Suppressor macrophage (primary cell): Measurements from ENCODE around the gene ZFAND3.

Experiments
- DNase-seq, 4 experiments: peaks; one replicate each; pipeline ENCODE4 v3.0.0-alpha.2; 2020 to 2022

The ZFAND3 gene

DNA sequence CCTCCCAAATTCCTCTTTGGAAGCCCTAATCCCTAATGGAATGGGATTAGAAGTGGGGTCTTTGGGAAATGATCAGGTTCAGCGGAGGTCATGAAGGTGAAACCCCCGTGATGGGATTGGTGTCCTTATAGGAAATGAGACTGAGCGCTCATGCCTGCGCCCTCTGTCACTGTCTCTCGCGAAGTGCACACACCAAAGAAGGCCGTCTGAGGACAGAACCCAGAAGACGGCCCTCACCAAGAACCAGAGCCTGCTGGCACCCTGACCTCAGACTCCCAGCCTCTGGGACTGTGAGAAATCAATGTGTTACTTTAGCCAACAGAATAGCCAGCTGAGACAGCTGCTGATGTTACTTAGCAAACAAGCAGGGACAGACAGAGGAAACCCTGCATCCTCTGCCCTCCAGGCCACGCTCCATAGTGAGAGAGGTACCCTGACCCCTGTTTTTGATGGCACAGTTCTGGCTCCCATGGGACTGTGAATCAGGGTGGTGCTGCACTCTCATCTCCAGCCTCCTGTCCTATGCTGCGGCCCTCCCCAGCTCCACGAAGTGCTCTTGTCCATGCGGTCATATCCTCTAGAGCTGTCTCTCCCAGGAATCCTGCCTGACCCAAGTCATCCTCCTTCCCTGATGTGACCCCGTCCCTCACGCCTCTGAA is 369.3 kb downstream of the ZFAND3 start:
- DNase-seq, result no peak

DNA sequence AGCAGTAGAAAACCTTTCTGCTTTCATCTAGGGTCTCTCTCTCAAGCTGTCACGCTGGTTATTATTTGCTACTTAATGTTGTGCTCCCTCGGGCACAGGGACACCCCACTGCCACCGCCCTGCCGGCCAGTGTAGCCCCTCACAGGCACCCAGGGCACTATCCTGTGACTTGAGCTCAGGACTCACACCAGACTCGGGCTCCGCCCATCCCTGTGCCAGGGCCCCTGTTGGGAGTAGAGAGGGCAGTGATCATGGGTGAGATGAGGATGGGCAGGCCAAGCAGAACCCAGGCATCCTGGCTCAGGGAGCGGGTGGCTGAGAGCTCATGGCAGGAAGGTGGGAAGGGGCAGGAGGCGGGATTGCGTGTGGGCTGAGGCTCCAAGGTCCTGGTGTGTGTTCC is 371.9 kb downstream of the ZFAND3 start:
- DNase-seq, result no peak

DNA sequence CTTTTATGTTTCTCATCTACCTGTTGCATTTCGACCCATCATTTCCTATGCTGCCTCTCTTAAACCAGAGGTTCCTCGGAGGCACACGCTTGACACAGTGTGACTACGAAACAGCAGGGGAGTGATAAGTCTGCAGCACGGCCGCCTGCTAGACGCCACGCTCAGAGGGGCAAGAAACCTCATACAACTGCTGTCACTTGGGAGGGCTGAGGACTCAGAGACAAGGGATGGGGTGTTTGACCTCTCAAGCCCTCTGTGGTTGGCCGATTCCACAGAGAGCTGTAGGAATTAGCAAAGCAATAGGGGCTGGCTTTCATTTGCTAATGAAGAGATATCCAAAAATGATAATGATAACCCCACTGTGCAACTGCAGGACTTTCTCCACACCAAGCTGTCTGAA is 372.5 kb downstream of the ZFAND3 start:
- DNase-seq, result no peak

DNA sequence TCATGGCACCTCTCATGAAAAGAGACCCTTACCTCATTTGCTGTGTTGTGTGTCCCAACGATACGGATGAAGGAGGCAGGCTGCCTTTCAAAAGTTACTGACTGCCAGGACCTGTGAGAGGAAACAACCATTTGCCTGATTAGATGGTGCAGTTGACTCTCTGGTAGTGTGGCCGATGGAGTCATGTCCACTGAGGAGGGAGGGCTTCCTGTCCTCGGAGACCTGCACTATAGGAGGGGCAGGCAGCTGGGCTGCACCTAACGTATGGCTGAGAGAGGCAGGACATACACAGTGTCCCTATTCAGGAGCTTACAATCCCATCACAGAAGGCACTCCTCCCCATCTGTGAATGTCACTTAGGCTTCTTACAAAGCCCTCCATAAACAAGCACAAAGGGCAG is 373.0 kb downstream of the ZFAND3 start:
- DNase-seq, result no peak

DNA sequence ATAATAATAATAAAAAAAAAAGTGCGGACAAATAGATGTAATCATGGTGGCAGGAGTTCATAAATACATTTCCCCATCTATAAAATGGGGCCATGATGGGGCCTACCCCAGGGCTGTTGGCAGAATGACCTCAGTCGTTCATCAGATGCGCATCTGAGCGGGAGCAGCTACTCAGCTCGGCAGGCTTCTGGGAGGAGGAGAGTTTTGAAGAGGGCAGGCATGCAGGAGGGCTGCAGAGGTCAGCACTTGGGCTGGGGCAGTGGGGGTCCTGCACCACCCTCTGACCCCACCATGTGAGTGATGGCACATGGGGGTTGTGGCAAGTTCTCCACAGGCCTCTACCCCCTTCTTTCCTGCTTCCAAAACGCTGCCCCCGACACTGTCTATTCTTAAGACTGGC is 373.5 kb downstream of the ZFAND3 start:
- DNase-seq, result no peak

DNA sequence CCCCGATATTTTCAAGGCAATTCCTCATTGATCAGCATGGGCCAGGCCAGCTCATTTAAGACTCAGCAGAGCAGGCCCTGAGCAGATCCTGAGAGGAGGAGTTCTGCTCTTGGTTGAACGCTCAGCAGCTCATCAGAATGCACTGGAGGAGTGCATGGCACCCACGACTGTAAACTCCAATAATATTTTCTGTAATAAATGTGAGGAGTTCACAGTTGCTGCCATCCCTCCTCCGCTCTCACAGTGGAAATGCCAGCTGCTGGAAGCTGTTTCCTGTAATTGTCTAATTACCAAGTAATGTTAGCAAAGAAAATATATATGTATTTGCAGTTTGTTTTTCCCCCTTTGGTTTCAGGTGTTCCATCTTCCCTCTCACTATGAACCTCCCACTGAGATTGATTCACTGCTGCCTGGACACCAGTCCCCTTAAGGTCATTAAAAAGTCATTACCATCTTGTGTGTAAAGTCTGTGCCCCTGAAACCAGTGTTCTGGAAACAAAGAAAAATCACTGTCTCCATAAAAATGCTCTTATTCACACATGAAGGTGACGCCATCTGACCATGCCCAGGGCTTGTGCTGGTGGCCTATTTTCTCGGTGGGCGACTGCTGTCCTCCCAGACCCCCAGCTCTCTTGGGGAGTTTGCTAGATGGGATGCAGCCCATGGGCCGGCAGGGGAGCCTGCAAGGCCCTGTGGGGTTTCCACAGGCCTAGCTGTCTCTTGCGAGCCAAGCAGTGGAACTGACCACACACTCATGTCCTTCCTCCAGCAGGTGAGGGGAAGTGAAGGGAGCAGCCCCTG is 374.2 kb downstream of the ZFAND3 start:
- DNase-seq, result no peak

DNA sequence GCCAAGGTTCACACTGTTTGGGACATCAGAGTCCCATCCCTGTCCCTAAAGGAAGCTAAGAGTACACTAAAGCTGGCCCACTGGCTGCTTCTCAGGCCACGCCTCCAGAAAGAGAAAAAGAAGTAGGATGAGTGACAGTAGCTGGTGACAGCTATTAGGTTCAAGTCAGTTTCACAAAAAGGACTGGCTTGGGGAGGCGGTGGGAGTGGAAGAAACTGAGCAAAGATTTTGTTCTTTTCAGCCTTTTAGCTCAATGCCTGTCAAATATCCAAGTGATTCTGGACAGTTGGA is 374.7 kb downstream of the ZFAND3 start:
- DNase-seq, result no peak

DNA sequence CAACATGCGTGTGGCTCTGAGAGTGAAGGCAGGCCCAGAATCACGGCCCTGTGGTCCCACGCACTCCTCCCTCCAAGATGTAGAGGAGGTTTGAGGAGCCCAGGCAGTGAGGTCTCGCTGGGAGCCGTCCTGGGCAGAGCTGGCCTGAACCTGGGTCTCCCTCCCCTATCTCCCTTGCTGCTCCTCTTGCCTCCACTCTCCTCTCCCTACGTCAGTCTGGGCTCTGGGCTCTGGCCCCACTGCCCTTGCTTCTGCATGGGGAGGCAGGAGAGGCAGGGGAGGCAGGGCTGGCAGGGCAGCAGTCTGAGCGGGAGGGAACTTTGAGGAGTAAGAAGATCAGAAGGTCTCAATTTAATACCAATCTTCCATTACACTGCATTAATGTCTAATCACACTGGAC is 375.1 kb downstream of the ZFAND3 start:
- no peak for DNase-seq

DNA sequence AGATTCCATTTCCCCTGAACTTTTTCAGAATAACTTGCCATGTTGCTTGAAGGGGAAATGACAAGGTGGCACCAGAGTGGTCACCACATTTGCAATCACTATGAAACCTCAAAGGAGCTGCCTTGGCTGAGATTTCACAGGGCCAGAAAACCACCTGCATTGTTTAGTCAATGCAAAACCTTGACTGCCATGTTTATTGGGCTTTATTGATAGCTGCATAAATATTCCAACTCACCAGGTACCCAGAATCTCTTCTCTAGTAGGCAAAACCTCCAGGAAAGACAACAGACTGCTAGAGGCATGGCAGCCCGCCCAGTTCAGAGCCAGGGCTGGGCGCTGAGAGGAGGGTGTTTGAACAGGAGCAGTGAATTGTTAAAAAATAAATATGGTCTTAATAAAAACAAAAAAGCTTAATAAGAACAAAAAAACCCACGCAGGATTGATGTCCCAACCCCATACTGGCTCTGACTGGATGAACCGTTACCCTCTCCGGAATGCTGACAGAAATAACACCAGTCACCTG is 375.6 kb downstream of the ZFAND3 start:
- no peak for DNase-seq

DNA sequence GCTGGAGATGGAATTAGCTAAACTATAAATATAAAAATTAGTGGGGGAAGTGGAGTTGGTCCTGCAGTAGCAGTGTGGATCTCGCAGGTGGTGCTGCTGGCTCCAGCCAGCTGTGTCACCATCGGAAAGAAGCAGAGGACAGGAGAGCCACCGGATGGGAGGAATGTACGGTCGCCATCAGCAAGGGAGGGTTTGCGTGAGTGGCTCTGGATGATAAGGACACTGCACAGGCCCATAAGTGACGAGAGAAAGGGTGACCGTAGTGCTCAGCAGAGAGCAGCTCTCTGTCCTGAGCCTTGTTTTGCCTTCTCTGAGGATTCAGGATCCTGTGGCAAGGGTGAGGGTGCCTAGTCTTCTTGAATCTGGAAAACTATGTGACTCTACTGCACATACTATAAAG is 378.7 kb downstream of the ZFAND3 start:
- DNase-seq, result no peak
